ENCODE results near the gene ARHGEF28. TPM values are rescaled to one million over a fixed set of nuclear protein-coding genes. Genes with fewer than 3 reads are reported as not detected.

ARHGEF28 gene
- total RNA-seq, 1 donor from 2014 or later: 37.4 TPM

DNA sequence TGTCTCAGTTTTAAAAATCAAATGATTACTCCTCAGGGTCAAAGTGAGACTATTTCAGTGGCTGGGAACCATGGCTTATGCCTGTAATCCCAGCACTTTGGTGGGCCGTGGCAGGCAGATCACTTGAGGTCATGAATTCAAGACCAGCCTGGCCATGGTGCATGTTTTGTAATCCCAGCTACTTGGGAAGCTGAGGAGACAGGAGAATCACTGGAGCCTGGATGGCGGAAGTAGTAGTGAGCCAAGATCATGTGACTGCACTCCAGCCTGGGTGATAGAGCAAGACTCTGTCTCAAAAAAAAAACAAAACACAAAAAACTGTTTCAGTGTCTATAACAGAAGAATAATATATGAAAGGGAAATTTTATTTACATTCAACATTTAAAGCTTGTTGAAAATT is 182.9 kb downstream of the ARHGEF28 start:
- FAIRE-seq: no peak
- H3K36me3 ChIP-seq (ENCODE audit: control insufficient read depth, insufficient read depth, low read length): no peaks in the 10 kb centered on the region
- DNase-seq (ENCODE audit: low read depth): no peak
- TF ChIP-seq, protein P1, sequence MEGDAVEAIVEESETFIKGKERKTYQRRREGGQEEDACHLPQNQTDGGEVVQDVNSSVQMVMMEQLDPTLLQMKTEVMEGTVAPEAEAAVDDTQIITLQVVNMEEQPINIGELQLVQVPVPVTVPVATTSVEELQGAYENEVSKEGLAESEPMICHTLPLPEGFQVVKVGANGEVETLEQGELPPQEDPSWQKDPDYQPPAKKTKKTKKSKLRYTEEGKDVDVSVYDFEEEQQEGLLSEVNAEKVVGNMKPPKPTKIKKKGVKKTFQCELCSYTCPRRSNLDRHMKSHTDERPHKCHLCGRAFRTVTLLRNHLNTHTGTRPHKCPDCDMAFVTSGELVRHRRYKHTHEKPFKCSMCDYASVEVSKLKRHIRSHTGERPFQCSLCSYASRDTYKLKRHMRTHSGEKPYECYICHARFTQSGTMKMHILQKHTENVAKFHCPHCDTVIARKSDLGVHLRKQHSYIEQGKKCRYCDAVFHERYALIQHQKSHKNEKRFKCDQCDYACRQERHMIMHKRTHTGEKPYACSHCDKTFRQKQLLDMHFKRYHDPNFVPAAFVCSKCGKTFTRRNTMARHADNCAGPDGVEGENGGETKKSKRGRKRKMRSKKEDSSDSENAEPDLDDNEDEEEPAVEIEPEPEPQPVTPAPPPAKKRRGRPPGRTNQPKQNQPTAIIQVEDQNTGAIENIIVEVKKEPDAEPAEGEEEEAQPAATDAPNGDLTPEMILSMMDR (IDR thresholded peaks at IDR 0.05; ENCODE audit: insufficient read depth, low read length, severe bottlenecking): no peak
- no peaks in the 10 kb centered on the region for H3K27me3 ChIP-seq (ENCODE audit: control insufficient read depth, insufficient read depth, low read length)
- no peak overlapping the region for H3K4me3 ChIP-seq (ENCODE audit: low read depth, low read length)

- FAIRE-seq: no peak
Observed at GRCh38 chr5:73810429-73810828, 184.4 kb downstream of the ARHGEF28 start.

GRCh38 chr5:73812457-73812856 is 186.5 kb downstream of the ARHGEF28 start:
- Histone ChIP-seq H3K36me3 (ENCODE audit: control insufficient read depth, insufficient read depth, low read length) (no peaks in the 10 kb centered on the region), H3K4me3 (ENCODE audit: low read depth, low read length) (no peak overlapping the region), H3K27me3 (ENCODE audit: control insufficient read depth, insufficient read depth, low read length) (no peaks in the 10 kb centered on the region)
- TF ChIP-seq, protein P1 (IDR thresholded peaks at IDR 0.05; ENCODE audit: insufficient read depth, low read length, severe bottlenecking): no peak
- FAIRE-seq (peak; percentile 75), DNase-seq (ENCODE audit: low read depth) (no peak)

More at GRCh38 chr5:73810429-73810828, 184.4 kb downstream of the ARHGEF28 start:
- no peak for DNase-seq (ENCODE audit: low read depth)
- Histone ChIP-seq H3K4me3 (ENCODE audit: low read depth, low read length) (no peak overlapping the region), H3K36me3 (ENCODE audit: control insufficient read depth, insufficient read depth, low read length) (no peaks in the 10 kb centered on the region), H3K27me3 (ENCODE audit: control insufficient read depth, insufficient read depth, low read length) (no peaks in the 10 kb centered on the region)
- TF ChIP-seq, protein P1 (IDR thresholded peaks at IDR 0.05; ENCODE audit: insufficient read depth, low read length, severe bottlenecking): no peak

DNA sequence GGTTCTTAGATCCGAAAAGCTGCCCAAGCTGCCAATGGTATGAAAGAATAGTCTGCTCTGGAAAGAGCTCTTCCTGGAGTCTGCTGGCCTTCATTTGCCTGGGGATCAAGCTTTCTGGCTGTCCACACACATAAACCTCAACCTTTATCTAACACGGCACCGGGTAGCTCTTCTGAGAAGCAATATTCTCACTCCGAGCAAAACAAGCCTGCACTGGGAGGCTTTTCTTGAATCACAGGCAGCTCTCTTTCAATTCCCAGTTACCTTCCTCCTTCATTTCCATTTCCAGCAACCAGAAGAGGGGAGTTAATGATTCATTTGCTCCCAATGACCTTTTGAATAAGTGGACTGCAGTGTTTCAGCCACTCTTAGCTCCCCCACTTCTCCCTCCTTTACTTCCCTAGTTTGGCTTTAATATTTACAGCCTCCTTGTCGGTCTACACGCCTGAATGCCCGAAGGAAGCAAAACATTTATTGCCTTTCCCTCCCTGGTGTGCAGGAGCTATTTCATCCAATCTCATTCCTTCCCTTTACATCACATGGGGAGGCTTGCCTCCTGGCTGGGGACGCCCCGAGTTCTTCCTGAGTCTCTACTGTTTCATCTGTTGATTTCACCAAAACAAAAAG is 187.1 kb downstream of the ARHGEF28 start:
- DNase-seq (ENCODE audit: low read depth) (peak; percentile 62), FAIRE-seq (no peak)
- Histone ChIP-seq H3K36me3 (ENCODE audit: control insufficient read depth, insufficient read depth, low read length) (no peaks in the 10 kb centered on the region), H3K27me3 (ENCODE audit: control insufficient read depth, insufficient read depth, low read length) (no peaks in the 10 kb centered on the region), H3K4me3 (ENCODE audit: low read depth, low read length) (peak overlapping the region; percentile 32)
- TF ChIP-seq, protein P1 (IDR thresholded peaks at IDR 0.05; ENCODE audit: insufficient read depth, low read length, severe bottlenecking): no peak

- TF ChIP-seq, protein P1 (IDR thresholded peaks at IDR 0.05; ENCODE audit: insufficient read depth, low read length, severe bottlenecking): no peak
- H3K4me3 ChIP-seq (ENCODE audit: low read depth, low read length): peak overlapping the region; percentile 20
- H3K36me3 ChIP-seq (ENCODE audit: control insufficient read depth, insufficient read depth, low read length): no peaks in the 10 kb centered on the region
- H3K27me3 ChIP-seq (ENCODE audit: control insufficient read depth, insufficient read depth, low read length): no peaks in the 10 kb centered on the region
- DNase-seq (ENCODE audit: low read depth) (peak; percentile 29), FAIRE-seq (peak; percentile 80)
Observed at GRCh38 chr5:73814233-73814846, 188.3 kb downstream of the ARHGEF28 start.

Measured in bronchial epithelial cell (primary cell).